ENCODE results near the gene CASP8AP2.

CASP8AP2 gene

DNA sequence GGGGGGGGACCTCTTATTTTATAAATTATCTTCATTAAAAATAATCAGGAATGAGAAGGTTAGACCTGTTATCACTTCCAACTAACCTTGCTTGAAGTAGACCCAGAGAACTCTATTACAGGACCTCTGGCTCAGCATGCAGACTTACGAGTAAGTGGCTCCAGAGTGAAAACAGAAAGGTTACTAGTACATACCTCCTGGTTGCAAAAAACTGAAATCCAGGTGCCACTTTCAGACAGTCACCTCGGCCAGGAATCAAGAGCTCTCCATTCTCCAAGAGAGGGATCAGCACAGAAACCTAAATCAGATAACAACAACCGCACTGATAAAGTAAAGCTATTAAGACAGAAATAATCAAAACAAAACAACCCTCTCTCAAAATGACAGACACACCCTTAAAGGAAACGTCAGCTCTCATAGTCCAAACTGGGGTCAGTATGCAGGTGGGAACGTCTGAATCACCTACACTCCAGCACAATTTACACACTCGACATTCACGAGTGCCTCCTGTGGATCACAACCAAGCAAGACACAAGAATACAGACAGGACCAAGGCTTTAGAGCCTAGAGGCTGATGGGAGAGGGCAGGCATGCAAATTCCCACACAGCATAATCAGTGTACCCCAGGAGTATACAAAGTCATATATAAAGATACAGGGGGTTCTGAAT lies 41.9 kb upstream of the CASP8AP2 start:
- Mint-ChIP-seq H3K36me3 (ENCODE audit: low read depth) (peaks cover 65% of the 10 kb centered on the region), H3K4me1 (no peaks in the 10 kb centered on the region), H3K9me3 (peaks cover 16% of the 10 kb centered on the region), H3K27ac (no peak overlapping the region), H3K27me3 (ENCODE audit: low read depth, poor library complexity) (no peaks in the 10 kb centered on the region), H3K4me3 (no peak overlapping the region)
- TF ChIP-seq, protein P1, sequence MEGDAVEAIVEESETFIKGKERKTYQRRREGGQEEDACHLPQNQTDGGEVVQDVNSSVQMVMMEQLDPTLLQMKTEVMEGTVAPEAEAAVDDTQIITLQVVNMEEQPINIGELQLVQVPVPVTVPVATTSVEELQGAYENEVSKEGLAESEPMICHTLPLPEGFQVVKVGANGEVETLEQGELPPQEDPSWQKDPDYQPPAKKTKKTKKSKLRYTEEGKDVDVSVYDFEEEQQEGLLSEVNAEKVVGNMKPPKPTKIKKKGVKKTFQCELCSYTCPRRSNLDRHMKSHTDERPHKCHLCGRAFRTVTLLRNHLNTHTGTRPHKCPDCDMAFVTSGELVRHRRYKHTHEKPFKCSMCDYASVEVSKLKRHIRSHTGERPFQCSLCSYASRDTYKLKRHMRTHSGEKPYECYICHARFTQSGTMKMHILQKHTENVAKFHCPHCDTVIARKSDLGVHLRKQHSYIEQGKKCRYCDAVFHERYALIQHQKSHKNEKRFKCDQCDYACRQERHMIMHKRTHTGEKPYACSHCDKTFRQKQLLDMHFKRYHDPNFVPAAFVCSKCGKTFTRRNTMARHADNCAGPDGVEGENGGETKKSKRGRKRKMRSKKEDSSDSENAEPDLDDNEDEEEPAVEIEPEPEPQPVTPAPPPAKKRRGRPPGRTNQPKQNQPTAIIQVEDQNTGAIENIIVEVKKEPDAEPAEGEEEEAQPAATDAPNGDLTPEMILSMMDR (IDR thresholded peaks at IDR 0.05), result no peak
- DNase-seq, result no peak

GRCh38 chr6:89789980-89790379 lies 39.7 kb upstream of the CASP8AP2 start:
- TF ChIP-seq, protein P1 (IDR thresholded peaks at IDR 0.05), result no peak
- H3K27me3 Mint-ChIP-seq (ENCODE audit: low read depth, poor library complexity), result no peaks in the 10 kb centered on the region
- peak overlapping the region; percentile 21 for H3K27ac Mint-ChIP-seq
- H3K36me3 Mint-ChIP-seq (ENCODE audit: low read depth), result peaks cover 62% of the 10 kb centered on the region
- DNase-seq, result no peak
- H3K4me1 Mint-ChIP-seq, result no peaks in the 10 kb centered on the region
- no peaks in the 10 kb centered on the region for H3K9me3 Mint-ChIP-seq
- H3K4me3 Mint-ChIP-seq, result no peak overlapping the region

- peaks cover 62% of the 10 kb centered on the region for H3K36me3 Mint-ChIP-seq (ENCODE audit: low read depth)
- DNase-seq, result no peak
- H3K4me1 Mint-ChIP-seq, result no peaks in the 10 kb centered on the region
- H3K4me3 Mint-ChIP-seq, result no peak overlapping the region
- TF ChIP-seq, protein P1 (IDR thresholded peaks at IDR 0.05), result no peak
- H3K9me3 Mint-ChIP-seq, result no peaks in the 10 kb centered on the region
- H3K27me3 Mint-ChIP-seq (ENCODE audit: low read depth, poor library complexity), result no peaks in the 10 kb centered on the region
- H3K27ac Mint-ChIP-seq, result peak overlapping the region; percentile 21
Measured at GRCh38 chr6:89790403-89790802, 39.3 kb upstream of the CASP8AP2 start.

DNA sequence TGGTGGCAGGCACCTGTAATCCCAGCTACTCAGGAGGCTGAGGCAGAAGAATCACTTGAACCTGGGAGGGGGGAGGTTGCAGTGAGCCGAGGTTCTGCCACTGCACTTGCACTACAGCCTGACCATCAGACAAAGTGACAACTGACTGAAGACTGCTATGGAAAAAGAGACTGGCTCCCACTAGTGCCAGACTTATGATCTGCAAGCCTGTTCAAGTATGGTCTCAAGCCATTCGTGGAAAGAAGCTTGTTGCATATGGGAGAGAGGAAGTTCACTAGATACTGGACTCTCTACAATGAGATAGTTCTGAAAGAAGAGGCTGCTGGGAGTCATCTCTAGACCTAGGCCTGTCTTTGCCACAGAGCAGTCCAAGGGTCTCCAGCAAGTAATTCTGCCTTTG lies 36.8 kb upstream of the CASP8AP2 start:
- peak overlapping the region; percentile 30 for H3K27ac Mint-ChIP-seq
- peaks cover 65% of the 10 kb centered on the region for H3K36me3 Mint-ChIP-seq (ENCODE audit: low read depth)
- H3K27me3 Mint-ChIP-seq (ENCODE audit: low read depth, poor library complexity), result no peaks in the 10 kb centered on the region
- DNase-seq, result no peak
- H3K4me3 Mint-ChIP-seq, result no peak overlapping the region
- TF ChIP-seq, protein P1 (IDR thresholded peaks at IDR 0.05), result peak; percentile 42
- peaks cover 3% of the 10 kb centered on the region for H3K4me1 Mint-ChIP-seq
- H3K9me3 Mint-ChIP-seq, result no peaks in the 10 kb centered on the region

GRCh38 chr6:89793586-89793985 lies 36.1 kb upstream of the CASP8AP2 start:
- peaks cover 60% of the 10 kb centered on the region for H3K36me3 Mint-ChIP-seq (ENCODE audit: low read depth)
- no peak overlapping the region for H3K27ac Mint-ChIP-seq
- no peak for DNase-seq
- H3K4me1 Mint-ChIP-seq, result peaks cover 3% of the 10 kb centered on the region
- TF ChIP-seq, protein P1 (IDR thresholded peaks at IDR 0.05), result no peak
- H3K9me3 Mint-ChIP-seq, result no peaks in the 10 kb centered on the region
- H3K4me3 Mint-ChIP-seq, result no peak overlapping the region
- no peaks in the 10 kb centered on the region for H3K27me3 Mint-ChIP-seq (ENCODE audit: low read depth, poor library complexity)

- H3K4me1 Mint-ChIP-seq, result peaks cover 3% of the 10 kb centered on the region
- H3K9me3 Mint-ChIP-seq, result no peaks in the 10 kb centered on the region
- TF ChIP-seq, protein P1 (IDR thresholded peaks at IDR 0.05), result no peak
- H3K27ac Mint-ChIP-seq, result no peak overlapping the region
- peaks cover 2% of the 10 kb centered on the region for H3K27me3 Mint-ChIP-seq (ENCODE audit: low read depth, poor library complexity)
- DNase-seq, result no peak
- H3K36me3 Mint-ChIP-seq (ENCODE audit: low read depth), result peaks cover 61% of the 10 kb centered on the region
- no peak overlapping the region for H3K4me3 Mint-ChIP-seq
Measured at GRCh38 chr6:89794324-89794723, 35.4 kb upstream of the CASP8AP2 start.

Measured in nephron progenitor cell (in vitro differentiated cells).